Measurements from ENCODE around the gene BLOC1S3.

Gene BLOC1S3

DNA sequence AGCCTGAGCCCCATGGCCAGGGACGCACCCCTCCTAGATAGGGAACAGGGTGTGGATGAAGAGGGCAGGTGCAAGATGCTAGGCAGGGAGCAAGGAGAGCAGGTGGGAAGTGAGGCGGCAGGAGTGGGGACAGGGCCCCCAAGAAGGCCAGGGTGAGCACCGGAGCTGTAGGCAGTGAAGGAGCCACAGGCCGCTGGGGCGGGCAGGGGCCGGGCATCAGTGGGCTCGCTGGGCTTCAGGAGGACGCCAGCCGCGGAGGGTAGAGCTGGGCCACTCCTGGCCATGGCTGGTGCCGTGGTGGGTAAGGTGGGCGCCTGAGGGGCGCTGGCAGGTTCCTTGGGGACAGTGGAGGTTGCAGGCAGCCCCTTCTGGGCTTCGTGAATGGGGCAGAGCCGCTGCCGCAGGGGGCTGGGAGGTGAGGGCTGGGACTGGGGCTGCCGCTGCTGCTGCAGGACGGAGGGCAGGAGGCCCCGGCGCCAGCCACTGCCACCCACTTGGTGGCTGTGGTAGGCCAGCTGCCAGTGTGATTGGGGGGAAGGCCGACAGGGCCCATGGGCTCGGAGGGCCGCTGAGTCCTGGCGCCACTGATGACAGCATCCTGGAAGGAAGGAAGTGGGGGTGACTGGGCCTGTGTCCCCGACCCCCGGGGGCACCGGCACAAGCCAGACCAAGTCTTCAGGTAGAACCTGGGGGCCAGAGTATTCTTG, 19.9 kb upstream of the BLOC1S3 start:
- no peak overlapping the region for H3K4me3 ChIP-seq (ENCODE audit: control insufficient read depth, low read depth, low read length)
- no peak for DNase-seq (ENCODE audit: low read depth)
- TF ChIP-seq, protein P1, sequence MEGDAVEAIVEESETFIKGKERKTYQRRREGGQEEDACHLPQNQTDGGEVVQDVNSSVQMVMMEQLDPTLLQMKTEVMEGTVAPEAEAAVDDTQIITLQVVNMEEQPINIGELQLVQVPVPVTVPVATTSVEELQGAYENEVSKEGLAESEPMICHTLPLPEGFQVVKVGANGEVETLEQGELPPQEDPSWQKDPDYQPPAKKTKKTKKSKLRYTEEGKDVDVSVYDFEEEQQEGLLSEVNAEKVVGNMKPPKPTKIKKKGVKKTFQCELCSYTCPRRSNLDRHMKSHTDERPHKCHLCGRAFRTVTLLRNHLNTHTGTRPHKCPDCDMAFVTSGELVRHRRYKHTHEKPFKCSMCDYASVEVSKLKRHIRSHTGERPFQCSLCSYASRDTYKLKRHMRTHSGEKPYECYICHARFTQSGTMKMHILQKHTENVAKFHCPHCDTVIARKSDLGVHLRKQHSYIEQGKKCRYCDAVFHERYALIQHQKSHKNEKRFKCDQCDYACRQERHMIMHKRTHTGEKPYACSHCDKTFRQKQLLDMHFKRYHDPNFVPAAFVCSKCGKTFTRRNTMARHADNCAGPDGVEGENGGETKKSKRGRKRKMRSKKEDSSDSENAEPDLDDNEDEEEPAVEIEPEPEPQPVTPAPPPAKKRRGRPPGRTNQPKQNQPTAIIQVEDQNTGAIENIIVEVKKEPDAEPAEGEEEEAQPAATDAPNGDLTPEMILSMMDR (conservative IDR thresholded peaks at IDR 0.05; ENCODE audit: control insufficient read depth, insufficient read depth, low read depth, low read length): no peak

DNA sequence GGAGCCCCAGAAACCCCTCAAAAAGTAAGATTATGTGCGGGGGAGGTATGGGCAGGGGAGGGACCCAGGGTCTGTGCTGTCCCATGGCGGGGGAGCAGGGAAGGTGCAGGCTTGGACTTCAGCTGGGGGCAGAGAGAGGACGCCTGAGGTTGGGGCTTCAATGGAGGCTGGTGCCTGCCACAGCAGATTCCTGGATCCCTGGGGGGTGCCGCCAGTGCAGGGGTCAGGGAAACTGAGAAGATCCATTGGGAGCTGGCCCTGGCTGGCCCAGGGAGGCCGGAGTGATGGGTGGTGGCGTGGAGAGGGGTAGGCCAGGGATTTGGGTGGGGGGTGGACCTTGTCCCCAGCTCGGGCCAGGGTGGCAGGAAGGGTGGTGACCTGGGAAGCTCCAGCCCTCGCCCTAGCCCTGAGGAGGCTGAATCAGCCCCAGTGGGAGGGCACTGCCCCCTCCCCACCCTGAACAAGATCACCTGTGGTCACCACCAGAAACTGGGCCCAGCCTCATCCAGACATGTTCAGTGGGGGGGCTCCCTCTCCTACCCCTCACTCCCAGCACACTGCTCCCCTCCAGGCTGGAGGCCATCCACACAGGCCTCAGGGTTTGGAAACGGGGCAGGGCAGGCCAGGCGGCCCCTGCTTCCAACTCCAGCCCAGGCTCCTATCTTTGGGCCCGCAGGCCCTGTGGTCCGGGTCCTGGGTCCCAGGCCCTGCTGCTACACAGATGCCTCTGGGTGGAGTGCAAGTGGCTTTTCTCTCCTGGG, 19.2 kb upstream of the BLOC1S3 start:
- TF ChIP-seq, protein P1 (conservative IDR thresholded peaks at IDR 0.05; ENCODE audit: control insufficient read depth, insufficient read depth, low read depth, low read length): no peak
- no peak for DNase-seq (ENCODE audit: low read depth)
- no peak overlapping the region for H3K4me3 ChIP-seq (ENCODE audit: control insufficient read depth, low read depth, low read length)

DNA sequence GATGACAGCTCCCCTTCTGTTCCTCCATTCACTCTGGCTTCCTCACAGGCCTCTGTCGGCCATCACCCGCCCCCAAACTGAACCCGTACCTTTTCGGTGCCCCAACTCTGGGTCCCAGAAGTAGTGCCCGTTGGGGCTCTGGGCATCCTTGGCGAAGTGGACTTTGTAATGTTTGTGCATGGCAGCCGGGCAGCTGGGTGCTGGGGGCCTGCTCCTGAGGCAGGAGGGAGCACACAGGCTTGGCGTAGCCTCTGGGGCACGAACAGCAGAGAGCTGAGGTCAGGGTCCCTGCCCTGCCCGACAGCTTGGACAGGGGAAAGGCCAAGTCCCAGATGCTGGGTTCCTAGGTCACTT, 18.6 kb upstream of the BLOC1S3 start:
- H3K4me3 ChIP-seq (ENCODE audit: control insufficient read depth, low read depth, low read length): no peak overlapping the region

DNA sequence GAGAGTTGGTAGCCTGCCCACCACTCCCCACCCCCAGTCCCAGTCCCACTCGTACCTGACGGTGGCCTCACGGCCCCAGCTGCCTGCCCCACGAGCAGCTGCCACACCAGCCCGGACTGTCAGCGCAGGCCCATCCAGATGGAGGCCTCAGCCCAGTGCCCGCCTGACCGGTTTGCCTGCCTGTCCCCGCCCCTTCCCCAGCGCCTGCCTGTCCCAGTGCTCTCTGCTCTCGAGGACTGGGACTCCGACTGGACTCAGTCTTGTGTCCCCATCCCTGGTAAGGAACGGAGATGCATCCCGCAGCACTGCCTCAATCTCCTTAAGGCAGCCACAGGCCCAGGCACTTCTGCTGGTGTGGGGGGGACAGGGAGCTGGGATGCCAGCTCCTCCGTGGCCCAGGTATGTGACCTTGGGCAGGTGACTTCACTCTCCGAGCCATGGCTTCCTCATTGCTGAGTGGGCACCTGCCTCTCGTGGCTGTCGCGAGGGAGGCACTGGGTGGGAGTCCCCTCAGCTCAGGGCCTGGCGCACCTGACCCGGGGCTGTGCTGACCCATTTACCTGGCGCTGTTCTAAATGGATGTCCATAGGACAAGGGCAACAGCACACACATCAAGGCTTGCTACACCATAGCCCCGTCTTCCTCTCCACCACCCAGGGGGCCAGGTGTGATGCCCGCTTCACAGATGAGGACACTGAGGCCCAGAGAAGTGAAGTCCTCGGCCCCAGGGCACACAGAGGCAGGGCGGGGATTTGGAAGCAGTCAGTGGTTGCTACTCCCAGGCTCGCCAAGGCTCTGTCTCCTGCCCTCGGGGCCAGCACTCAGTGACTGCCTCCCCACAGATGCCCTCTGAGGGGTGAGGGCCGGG, 17.5 kb upstream of the BLOC1S3 start, which contains the start of gene NKPD1:
Gene NKPD1, minus strand, starts transcription at position 113 of the 868 bp plus-strand sequence. CDS start 832 bp downstream, outside the sequence.
- TF ChIP-seq, protein P1 (conservative IDR thresholded peaks at IDR 0.05; ENCODE audit: control insufficient read depth, insufficient read depth, low read depth, low read length): no peak
- no peak within 1 kb of the TSS for H3K4me3 ChIP-seq (ENCODE audit: control insufficient read depth, low read depth, low read length)

More for the DNA sequence above, 18.6 kb upstream of the BLOC1S3 start:
- no peak for DNase-seq (ENCODE audit: low read depth)
- TF ChIP-seq, protein P1 (conservative IDR thresholded peaks at IDR 0.05; ENCODE audit: control insufficient read depth, insufficient read depth, low read depth, low read length): no peak

DNA sequence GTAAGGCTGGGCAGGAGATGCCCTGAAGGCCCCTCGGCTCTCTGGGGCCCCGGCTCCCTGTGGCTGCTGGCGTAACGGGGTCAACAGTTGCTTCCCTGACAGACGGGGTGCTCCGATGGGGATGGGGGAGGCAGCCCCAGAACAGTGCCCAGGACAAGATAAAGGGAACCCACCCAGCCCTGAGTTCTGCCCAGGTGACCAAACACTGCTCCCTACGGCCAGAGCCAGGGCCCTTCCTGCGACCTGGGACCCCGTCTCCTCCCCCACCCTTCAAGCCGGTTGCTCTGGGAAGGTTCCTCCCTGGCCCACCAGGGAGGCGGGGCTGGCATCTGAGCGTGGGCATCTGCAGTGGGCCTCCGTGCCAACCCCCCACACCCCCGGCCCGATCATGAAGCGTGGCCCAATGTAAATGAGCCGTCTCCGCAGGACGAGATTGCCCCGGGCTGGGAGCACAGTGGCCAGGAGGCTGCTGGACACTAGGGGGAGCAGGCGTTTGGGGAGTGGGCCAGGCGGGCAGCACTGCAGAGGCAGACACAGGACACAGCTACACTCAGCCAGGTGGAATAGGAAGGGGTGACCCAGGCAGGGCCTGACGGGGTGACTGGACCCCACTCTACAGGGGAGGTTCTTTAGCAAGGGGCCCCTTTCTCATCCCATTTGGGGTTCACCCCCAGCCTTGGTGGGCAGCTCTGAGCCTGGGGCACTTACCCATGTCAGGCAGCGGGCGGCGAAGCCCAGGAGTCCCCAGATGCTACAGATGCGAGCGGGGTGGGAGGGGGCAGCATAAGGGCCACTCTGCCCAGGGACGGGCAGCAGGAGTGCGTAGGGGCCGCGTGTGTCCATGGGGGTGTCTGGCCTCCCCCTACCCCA, 16.6 kb upstream of the BLOC1S3 start:
- TF ChIP-seq, protein P1 (conservative IDR thresholded peaks at IDR 0.05; ENCODE audit: control insufficient read depth, insufficient read depth, low read depth, low read length): peak; percentile 55
- no peak overlapping the region for H3K4me3 ChIP-seq (ENCODE audit: control insufficient read depth, low read depth, low read length)
- DNase-seq (ENCODE audit: low read depth): peak; percentile 28

More for the DNA sequence above, 17.5 kb upstream of the BLOC1S3 start, which contains the start of gene NKPD1:
- DNase-seq (ENCODE audit: low read depth): no peak
